ENCODE results near the gene FKBP5.

DNA sequence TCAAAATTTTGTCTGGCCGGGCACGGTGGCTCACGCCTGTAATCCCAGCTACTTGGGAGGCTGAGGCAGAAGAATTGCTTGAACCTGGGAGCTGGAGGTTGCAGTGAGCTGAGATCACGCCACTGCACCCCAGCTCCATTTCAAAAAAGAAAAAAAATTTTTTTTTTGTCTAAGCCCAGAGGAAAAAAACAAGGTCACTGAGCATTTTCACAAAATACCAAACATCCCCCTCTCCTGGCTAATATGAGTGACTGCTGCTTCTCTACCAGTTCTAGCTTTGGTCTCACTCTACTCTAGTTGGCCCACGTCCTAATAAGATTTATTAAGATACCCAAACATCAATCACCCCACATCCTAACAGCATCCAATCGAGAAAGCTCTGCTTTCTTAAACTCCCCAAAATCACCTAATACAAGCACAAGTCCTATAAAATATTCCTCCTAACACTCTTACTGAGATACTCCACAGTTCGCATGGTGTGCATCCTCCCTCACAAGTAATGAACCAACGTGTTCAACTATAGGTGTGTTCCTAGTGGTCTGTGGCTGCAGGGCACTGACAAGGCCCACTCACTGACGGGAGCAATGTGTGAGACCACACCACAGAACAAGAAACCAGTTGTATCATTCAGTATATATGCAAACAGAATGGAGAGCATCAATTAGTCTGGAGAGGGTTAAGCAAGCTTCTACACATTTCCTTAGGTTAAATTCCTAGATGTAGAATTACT is 64.2 kb downstream of the FKBP5 start:
- TF ChIP-seq, protein P1, sequence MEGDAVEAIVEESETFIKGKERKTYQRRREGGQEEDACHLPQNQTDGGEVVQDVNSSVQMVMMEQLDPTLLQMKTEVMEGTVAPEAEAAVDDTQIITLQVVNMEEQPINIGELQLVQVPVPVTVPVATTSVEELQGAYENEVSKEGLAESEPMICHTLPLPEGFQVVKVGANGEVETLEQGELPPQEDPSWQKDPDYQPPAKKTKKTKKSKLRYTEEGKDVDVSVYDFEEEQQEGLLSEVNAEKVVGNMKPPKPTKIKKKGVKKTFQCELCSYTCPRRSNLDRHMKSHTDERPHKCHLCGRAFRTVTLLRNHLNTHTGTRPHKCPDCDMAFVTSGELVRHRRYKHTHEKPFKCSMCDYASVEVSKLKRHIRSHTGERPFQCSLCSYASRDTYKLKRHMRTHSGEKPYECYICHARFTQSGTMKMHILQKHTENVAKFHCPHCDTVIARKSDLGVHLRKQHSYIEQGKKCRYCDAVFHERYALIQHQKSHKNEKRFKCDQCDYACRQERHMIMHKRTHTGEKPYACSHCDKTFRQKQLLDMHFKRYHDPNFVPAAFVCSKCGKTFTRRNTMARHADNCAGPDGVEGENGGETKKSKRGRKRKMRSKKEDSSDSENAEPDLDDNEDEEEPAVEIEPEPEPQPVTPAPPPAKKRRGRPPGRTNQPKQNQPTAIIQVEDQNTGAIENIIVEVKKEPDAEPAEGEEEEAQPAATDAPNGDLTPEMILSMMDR (IDR thresholded peaks at IDR 0.05): peak in 3 of 7 experiments; percentile 6 to 19 (median 16)
- no peak for TF ChIP-seq POLR2A (IDR thresholded peaks at IDR 0.05)
